AG04449 (cell line): ENCODE data around the gene TP53BP1.

Experiments used
- CTCF ChIA-PET: fragments of 350-600 bp; formaldehyde crosslinking; extraction: SDS; loops from one replicate; lab custom pipeline; 2021; ENCODE audit warnings: antibody characterized with exemption; lab: Yijun Ruan, JAX
- POLR2A ChIA-PET: fragments of 400-600, 350-600 bp; formaldehyde crosslinking; extraction: SDS; loops from one replicate; lab custom pipeline; 2020; ENCODE audit warnings: antibody characterized with exemption, inconsistent platforms; lab: Yijun Ruan, JAX
- DNase-seq: peaks from one replicate; pipeline ENCODE4 v3.0.0-alpha.2; 2010; ENCODE audit warnings: low read depth, low spot score
- H3K4me3 ChIP-seq: 2 replicates; pipeline ENCODE4 v1.5.1; 2011; ENCODE audit warnings: low read depth, mild to moderate bottlenecking, control low read depth, low read length
- CTCF ChIP-seq: IDR thresholded peaks from one replicate; pipeline ENCODE4 v1.5.1; 2011; ENCODE audit warnings: mild to moderate bottlenecking, moderate library complexity, low read length, control low read depth, inconsistent platforms; ENCODE audit not compliant: insufficient read depth; ENCODE audit errors: missing control alignments

Gene TP53BP1

GRCh38 chr15:43441316-43441715 lies 51.6 kb downstream of the TP53BP1 start:
- DNase-seq, result no peak
- ChIA-PET CTCF (interaction anchor here (0.7 to 3.7 kb wide), 13 partner anchors 9 to 329 kb away, joined by 3 to 22 read pairs (median 7); no protein-coding TSS in a partner anchor), POLR2A (interaction anchor here (1.9 kb wide), 1 partner anchor 76 kb away, joined by 6 read pairs; the partner anchor contains the start of gene MAP1A)
- TF ChIP-seq CTCF, result no peak
- no peak overlapping the region for H3K4me3 ChIP-seq

GRCh38 chr15:43440721-43441281 lies 52.2 kb downstream of the TP53BP1 start:
- ChIA-PET CTCF (interaction anchor here (0.7 to 3.7 kb wide), 15 partner anchors 9 to 330 kb away, joined by 3 to 22 read pairs (median 5); no protein-coding TSS in a partner anchor), POLR2A (interaction anchor here (1.9 kb wide), 1 partner anchor 76 kb away, joined by 6 read pairs; the partner anchor contains the start of gene MAP1A)
- peak; percentile 90 for DNase-seq

GRCh38 chr15:43439268-43439667 lies 53.7 kb downstream of the TP53BP1 start:
- TF ChIP-seq CTCF, result no peak
- CTCF ChIA-PET, result interaction anchor here (0.6 to 3.7 kb wide), 6 partner anchors 22 to 331 kb away, joined by 3 to 22 read pairs (median 3); no protein-coding TSS in a partner anchor
- no peak for DNase-seq

More at GRCh38 chr15:43440721-43441281, 52.2 kb downstream of the TP53BP1 start:
- H3K4me3 ChIP-seq, result no peak overlapping the region
- peak; percentile 43 for TF ChIP-seq CTCF

GRCh38 chr15:43436395-43436794 lies 56.6 kb downstream of the TP53BP1 start:
- no peak overlapping the region for H3K4me3 ChIP-seq
- CTCF ChIA-PET, result no interaction called here
- POLR2A ChIA-PET, result no interaction called here
- no peak for DNase-seq
- TF ChIP-seq CTCF, result no peak

More at GRCh38 chr15:43439268-43439667, 53.7 kb downstream of the TP53BP1 start:
- no peak overlapping the region for H3K4me3 ChIP-seq
- POLR2A ChIA-PET, result no interaction called here

- CTCF ChIA-PET, result interaction anchor here (1.5 to 1.9 kb wide), 3 partner anchors 9 to 84 kb away, joined by 3 to 4 read pairs (median 3); no protein-coding TSS in a partner anchor
- H3K4me3 ChIP-seq, result no peak overlapping the region
- POLR2A ChIA-PET, result no interaction called here
- DNase-seq, result no peak
- no peak for TF ChIP-seq CTCF
Measured at GRCh38 chr15:43434446-43434845, 58.5 kb downstream of the TP53BP1 start.

- no peak overlapping the region for H3K4me3 ChIP-seq
Measured at GRCh38 chr15:43433661-43434303, 59.2 kb downstream of the TP53BP1 start.

More at GRCh38 chr15:43433661-43434303, 59.2 kb downstream of the TP53BP1 start:
- ChIA-PET CTCF (interaction anchor here (1.5 to 1.9 kb wide), 3 partner anchors 9 to 84 kb away, joined by 3 to 4 read pairs (median 3); no protein-coding TSS in a partner anchor), POLR2A (no interaction called here)
- DNase-seq, result no peak
- no peak for TF ChIP-seq CTCF
